BLaER1 (cell line): Measurements from ENCODE around the gene HS6ST3.

Source experiments
- H3K27ac ChIP-seq: shearing (Covaris generic); formaldehyde crosslinking; 2 replicates; pipeline ENCODE4 v1.8.1; 2022
- H3K27me3 ChIP-seq: shearing (Covaris generic); formaldehyde crosslinking; 2 replicates; pipeline ENCODE4 v1.8.1; 2022
- H3K36me3 ChIP-seq: shearing (Covaris generic); formaldehyde crosslinking; 2 replicates; pipeline ENCODE4 v1.8.1; 2022
- H3K4me1 ChIP-seq: shearing (Covaris generic); formaldehyde crosslinking; 2 replicates; pipeline ENCODE4 v1.8.1; 2022
- H3K4me2 ChIP-seq: shearing (Covaris generic); formaldehyde crosslinking; 2 replicates; pipeline ENCODE4 v1.8.1; 2022
- H3K4me3 ChIP-seq: shearing (Covaris generic); formaldehyde crosslinking; 2 replicates; pipeline ENCODE4 v1.8.1; 2022
- H3K9ac ChIP-seq: shearing (Covaris generic); formaldehyde crosslinking; 2 replicates; pipeline ENCODE4 v1.8.1; 2022
- H3K9me3 ChIP-seq: shearing (Covaris generic); formaldehyde crosslinking; 2 replicates; pipeline ENCODE4 v1.8.1; 2022
- H4K20me1 ChIP-seq: shearing (Covaris generic); formaldehyde crosslinking; 2 replicates; pipeline ENCODE4 v1.8.1; 2022
- Cebpa-rat ChIP-seq: shearing (Covaris generic); IDR thresholded peaks from 2 replicates; pipeline ENCODE4 v1.8.1; 2022

The HS6ST3 gene

DNA sequence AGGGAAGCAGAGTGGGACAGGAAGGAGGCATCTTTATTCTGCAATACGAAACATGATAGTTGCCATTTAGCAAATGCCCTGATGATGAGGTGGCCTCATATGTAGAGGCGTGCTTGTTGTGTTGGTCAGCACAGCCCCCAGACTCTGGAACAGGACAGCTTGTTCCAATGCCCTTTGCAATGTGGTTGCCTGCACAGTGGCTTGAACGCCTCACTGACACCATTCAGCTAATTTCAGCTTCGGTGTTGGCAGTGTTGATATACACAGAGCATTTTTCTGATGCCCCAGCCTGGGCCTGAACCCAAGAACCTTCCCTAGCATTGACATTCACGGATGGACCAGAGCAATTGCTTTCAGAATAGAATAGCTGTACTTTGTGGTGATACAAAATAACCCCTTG, 133.3 kb downstream of the HS6ST3 start:
- no peaks in the 10 kb centered on the region for H3K4me1 ChIP-seq
- no peak for TF ChIP-seq Cebpa-rat
- no peaks in the 10 kb centered on the region for H3K27me3 ChIP-seq
- no peaks in the 10 kb centered on the region for H3K36me3 ChIP-seq
- H3K27ac ChIP-seq = no peak overlapping the region
- H3K9ac ChIP-seq = no peak overlapping the region
- H3K4me3 ChIP-seq = no peak overlapping the region
- H3K4me2 ChIP-seq = no peak overlapping the region
- H4K20me1 ChIP-seq = no peaks in the 10 kb centered on the region
- H3K9me3 ChIP-seq = no peaks in the 10 kb centered on the region

DNA sequence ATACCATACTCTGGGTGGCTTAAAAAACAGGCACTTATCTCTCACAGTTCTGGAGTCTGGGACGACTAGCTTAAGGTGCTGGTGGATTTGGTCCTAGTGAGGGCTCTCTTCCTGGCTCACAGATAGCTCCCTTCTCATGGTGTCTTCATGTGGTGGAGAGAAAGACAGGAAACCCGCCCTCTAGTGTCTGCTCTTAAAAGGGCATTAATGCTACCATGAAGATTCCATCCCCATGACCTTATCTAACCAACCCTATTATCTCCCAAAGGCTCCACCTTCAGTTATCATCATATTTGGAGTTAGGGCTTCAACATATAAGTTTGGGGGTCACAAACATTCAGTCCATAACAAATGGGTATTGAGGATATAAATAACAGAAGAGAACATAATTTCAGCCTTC, 139.4 kb downstream of the HS6ST3 start:
- H3K4me2 ChIP-seq = no peak overlapping the region

DNA sequence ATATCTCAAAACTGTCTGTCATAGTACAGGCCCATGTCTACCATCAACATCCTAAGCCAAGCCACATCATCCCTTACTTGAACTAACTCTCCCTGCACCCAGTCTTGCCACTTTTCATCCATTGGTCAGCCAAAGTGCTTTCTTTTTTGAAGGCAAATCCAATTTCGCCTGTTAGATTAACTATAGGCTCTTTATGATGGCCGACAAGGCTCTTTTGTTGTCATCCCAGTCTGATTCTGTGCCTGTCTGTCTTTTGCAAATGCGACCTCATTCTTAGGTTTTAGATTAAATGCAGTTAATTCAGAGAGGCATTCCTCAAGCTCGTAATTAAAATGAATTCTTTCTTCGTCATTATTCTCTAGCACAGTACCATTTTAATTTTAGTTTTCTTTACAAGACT, 148.3 kb downstream of the HS6ST3 start:
- no peak overlapping the region for H3K27ac ChIP-seq
- H3K4me1 ChIP-seq = no peaks in the 10 kb centered on the region
- H3K36me3 ChIP-seq = no peaks in the 10 kb centered on the region
- no peak overlapping the region for H3K4me3 ChIP-seq
- no peaks in the 10 kb centered on the region for H4K20me1 ChIP-seq
- no peak for TF ChIP-seq Cebpa-rat
- no peaks in the 10 kb centered on the region for H3K27me3 ChIP-seq
- H3K9ac ChIP-seq = no peak overlapping the region
- H3K9me3 ChIP-seq = no peaks in the 10 kb centered on the region
- H3K4me2 ChIP-seq = no peak overlapping the region

More for the DNA sequence above, 139.4 kb downstream of the HS6ST3 start:
- no peak overlapping the region for H3K4me3 ChIP-seq
- no peak for TF ChIP-seq Cebpa-rat
- no peaks in the 10 kb centered on the region for H3K36me3 ChIP-seq
- H3K27ac ChIP-seq = no peak overlapping the region
- no peaks in the 10 kb centered on the region for H3K27me3 ChIP-seq
- H3K9ac ChIP-seq = no peak overlapping the region
- H3K9me3 ChIP-seq = no peaks in the 10 kb centered on the region
- no peaks in the 10 kb centered on the region for H4K20me1 ChIP-seq
- H3K4me1 ChIP-seq = no peaks in the 10 kb centered on the region

DNA sequence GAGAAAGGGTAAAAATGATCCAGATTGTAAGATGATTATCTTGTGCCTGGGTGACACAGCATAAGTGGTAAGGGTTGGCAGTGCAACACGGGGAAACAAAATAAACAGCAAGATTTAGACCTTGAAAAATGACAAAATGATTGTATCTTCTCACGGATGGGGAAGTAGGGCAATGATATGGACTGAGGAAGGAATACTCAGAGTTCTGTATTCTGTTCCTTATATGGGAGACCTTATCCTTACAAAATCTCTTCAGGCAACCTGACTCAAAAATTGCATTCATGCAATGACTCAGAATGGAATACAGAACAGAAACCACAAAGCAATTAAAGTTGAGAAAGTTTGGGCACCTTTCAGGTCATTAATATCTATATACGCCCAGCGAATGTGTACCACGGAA, 149.0 kb downstream of the HS6ST3 start:
- Histone ChIP-seq H3K27ac (no peak overlapping the region), H4K20me1 (no peaks in the 10 kb centered on the region), H3K4me2 (no peak overlapping the region), H3K36me3 (no peaks in the 10 kb centered on the region), H3K27me3 (no peaks in the 10 kb centered on the region), H3K4me3 (no peak overlapping the region), H3K4me1 (no peaks in the 10 kb centered on the region), H3K9me3 (no peaks in the 10 kb centered on the region), H3K9ac (no peak overlapping the region)
- no peak for TF ChIP-seq Cebpa-rat

DNA sequence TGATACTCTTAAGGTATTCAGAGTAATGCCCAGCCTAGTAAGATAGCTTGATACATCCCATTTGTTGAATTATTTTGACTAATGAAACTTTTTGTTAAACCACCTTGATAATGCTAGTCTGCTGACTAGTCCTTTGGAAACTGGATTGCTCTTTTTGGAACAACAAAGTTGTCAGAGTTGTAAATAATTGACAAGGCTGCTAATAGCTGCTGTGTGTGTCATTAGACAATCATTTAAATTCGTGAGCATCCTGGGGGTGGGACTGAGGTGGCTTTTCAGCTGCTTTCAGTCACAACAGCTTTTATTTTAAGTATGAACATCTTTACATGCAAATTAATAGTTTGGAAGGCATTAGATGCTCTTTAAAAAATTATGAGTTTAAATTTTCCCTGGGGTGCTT, 153.5 kb downstream of the HS6ST3 start:
- Histone ChIP-seq H4K20me1 (no peaks in the 10 kb centered on the region), H3K4me3 (no peak overlapping the region), H3K9ac (no peak overlapping the region), H3K36me3 (no peaks in the 10 kb centered on the region), H3K27ac (no peak overlapping the region), H3K27me3 (no peaks in the 10 kb centered on the region), H3K9me3 (no peaks in the 10 kb centered on the region), H3K4me2 (no peak overlapping the region), H3K4me1 (peaks cover 11% of the 10 kb centered on the region)
- TF ChIP-seq Cebpa-rat = no peak

DNA sequence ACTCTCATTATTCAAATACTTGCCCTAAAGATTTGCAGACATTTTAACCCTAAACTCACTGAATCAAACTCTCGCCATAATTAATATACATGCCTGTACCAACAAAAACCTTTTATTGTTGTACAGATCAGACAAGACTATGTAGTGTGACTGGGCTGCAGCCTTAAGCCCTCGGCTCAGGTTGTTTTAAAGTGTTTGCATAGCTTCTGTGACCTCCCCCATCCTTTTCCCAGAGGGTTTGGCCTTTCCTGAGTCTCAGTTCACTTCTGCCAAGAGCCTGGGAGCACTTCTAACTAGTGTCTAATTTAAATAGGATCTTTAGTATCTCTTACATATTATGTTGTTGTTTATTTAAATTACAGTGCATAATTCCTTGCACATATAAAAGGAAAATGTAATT, 158.2 kb downstream of the HS6ST3 start:
- H3K9ac ChIP-seq = no peak overlapping the region
- H3K4me3 ChIP-seq = no peak overlapping the region
- H3K4me2 ChIP-seq = no peak overlapping the region
- H3K36me3 ChIP-seq = no peaks in the 10 kb centered on the region
- H3K9me3 ChIP-seq = no peaks in the 10 kb centered on the region; the same call in 1 of the 2 replicates
- H3K27ac ChIP-seq = no peak overlapping the region
- no peak for TF ChIP-seq Cebpa-rat
- peaks cover 11% of the 10 kb centered on the region for H3K4me1 ChIP-seq
- no peaks in the 10 kb centered on the region for H4K20me1 ChIP-seq
- H3K27me3 ChIP-seq = no peaks in the 10 kb centered on the region

DNA sequence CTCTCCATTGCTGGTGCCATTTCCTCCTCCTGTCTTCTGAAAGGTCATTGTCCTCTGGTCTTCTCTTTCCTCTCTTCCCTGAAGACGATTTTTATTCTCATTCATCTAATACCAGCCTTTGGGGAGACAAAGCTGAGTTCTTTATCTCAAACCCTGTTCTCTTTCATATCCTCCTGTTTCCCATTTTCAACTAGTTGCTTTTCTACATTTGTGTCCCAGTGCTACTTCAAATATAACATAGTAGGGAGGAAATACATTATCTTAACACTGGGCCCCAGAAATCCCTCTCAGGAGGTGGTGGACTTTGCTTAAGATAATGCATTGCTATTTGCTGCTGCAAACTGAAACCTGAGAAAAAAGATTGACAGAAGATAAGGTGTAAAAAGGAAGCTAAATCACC, 159.1 kb downstream of the HS6ST3 start:
- Histone ChIP-seq H3K27ac (no peak overlapping the region), H4K20me1 (no peaks in the 10 kb centered on the region), H3K9me3 (no peaks in the 10 kb centered on the region; the same call in 1 of the 2 replicates), H3K4me1 (peaks cover 11% of the 10 kb centered on the region), H3K9ac (no peak overlapping the region), H3K4me3 (no peak overlapping the region), H3K4me2 (no peak overlapping the region), H3K36me3 (no peaks in the 10 kb centered on the region), H3K27me3 (no peaks in the 10 kb centered on the region)
- no peak for TF ChIP-seq Cebpa-rat

DNA sequence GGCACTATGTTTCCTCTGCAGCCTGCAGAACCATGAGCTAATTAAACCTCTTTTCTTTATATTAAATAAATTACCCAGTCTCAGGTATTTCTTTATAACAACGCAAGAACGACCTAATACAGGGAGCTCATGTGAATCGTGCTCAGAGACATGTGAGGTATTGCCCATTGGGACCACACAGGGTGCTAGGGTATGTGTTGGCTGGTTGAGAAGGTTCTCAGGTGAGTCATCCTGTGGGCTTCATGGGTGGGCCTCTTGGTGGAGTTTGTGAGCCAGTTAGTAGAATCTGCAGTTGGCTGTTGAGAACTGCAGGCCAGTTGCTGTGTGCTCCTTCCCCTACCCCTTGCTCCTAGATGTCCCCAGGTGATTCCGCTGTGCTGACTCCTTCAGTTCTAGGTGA, 163.0 kb downstream of the HS6ST3 start:
- H3K27ac ChIP-seq = no peak overlapping the region
- no peaks in the 10 kb centered on the region for H4K20me1 ChIP-seq
- no peaks in the 10 kb centered on the region for H3K36me3 ChIP-seq
- no peak for TF ChIP-seq Cebpa-rat
- no peak overlapping the region for H3K4me3 ChIP-seq
- H3K9me3 ChIP-seq = no peaks in the 10 kb centered on the region; the same call in 1 of the 2 replicates
- no peaks in the 10 kb centered on the region for H3K4me1 ChIP-seq
- H3K4me2 ChIP-seq = no peak overlapping the region
- H3K27me3 ChIP-seq = no peaks in the 10 kb centered on the region
- H3K9ac ChIP-seq = no peak overlapping the region

DNA sequence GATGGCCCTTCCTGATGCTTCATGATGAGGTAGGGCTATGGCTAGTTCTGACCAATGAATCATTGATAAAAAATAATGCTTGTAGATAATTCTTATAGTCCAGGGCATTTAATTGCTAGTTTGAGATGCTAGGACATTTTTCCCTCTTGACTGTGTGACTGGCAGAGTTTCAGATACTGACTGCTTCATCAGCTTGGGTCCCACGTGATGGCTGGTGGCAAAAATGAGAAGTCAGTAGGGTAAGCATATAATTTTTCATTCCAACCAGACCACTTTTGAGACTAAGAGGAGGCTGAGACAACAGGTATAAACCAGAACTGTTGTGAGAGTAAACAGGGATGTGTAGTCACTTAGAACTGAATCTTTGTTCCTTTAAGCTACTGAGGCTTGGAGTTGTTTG, 183.3 kb downstream of the HS6ST3 start:
- TF ChIP-seq Cebpa-rat = no peak
- Histone ChIP-seq H3K27me3 (no peaks in the 10 kb centered on the region), H3K4me1 (no peaks in the 10 kb centered on the region; the same call in 1 of the 2 replicates), H3K4me2 (no peak overlapping the region), H4K20me1 (no peaks in the 10 kb centered on the region), H3K36me3 (no peaks in the 10 kb centered on the region), H3K9me3 (no peaks in the 10 kb centered on the region), H3K9ac (no peak overlapping the region), H3K4me3 (no peak overlapping the region), H3K27ac (no peak overlapping the region)

DNA sequence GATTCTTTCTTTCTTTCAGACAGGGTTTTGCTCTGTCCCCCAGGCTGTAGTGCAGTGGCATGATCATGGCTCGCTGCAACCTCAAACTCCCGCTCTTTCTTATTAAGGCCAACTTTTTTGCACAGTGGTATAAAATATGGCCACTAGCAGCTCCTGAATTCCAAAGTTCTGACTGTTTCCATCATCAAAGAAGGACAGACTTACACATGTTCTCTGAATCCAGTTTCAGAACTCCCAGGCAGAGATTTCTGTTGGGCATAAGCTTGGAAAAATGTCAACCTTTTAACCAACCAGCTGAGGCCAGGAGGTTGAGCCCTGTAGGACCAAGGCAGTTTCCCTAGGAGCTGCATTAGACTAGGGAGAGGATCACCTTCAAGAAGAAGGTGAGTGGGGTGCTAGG, 184.1 kb downstream of the HS6ST3 start:
- no peak overlapping the region for H3K27ac ChIP-seq
- no peaks in the 10 kb centered on the region for H3K27me3 ChIP-seq
- no peak for TF ChIP-seq Cebpa-rat

DNA sequence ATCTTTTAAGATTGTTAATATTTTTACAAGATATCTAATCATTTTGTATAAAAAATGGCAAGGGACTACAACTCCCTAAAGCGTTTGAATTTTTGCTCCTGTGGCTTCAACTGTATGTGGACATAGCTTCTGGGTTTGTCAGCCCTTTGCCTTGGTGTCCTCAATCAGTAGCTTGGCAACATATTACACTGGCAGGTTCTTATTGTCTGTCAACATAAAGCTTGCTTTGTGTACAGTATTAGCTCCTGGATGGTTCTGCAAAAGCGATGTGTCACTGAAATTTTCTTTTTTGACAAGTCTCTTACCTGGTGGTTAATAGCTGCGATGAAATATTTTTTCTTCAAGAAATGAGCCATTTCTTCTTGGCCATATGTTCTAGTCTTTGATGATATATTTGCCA, 190.0 kb downstream of the HS6ST3 start:
- H3K4me2 ChIP-seq = no peak overlapping the region
- no peak overlapping the region for H3K9ac ChIP-seq
- H3K36me3 ChIP-seq = no peaks in the 10 kb centered on the region
- no peak overlapping the region for H3K4me3 ChIP-seq
- no peaks in the 10 kb centered on the region for H3K27me3 ChIP-seq
- no peaks in the 10 kb centered on the region for H3K9me3 ChIP-seq
- no peak overlapping the region for H3K27ac ChIP-seq
- no peaks in the 10 kb centered on the region for H4K20me1 ChIP-seq
- no peaks in the 10 kb centered on the region for H3K4me1 ChIP-seq
- no peak for TF ChIP-seq Cebpa-rat

More for the DNA sequence above, 184.1 kb downstream of the HS6ST3 start:
- Histone ChIP-seq H3K4me3 (no peak overlapping the region), H4K20me1 (no peaks in the 10 kb centered on the region), H3K9ac (no peak overlapping the region), H3K36me3 (no peaks in the 10 kb centered on the region), H3K4me1 (no peaks in the 10 kb centered on the region; the same call in 1 of the 2 replicates), H3K4me2 (no peak overlapping the region), H3K9me3 (no peaks in the 10 kb centered on the region)
